GM19023 (cell line): ENCODE results near the gene RHBDL2.
"Not testable (repeated sequence)": the region's sequence is repeated elsewhere in the genome, so short reads cannot be mapped to it uniquely, and the experiment has no call there.

ENCODE experiments used
- ATAC-seq: cut with Tn5 transposase; IDR thresholded peaks from one replicate; pipeline ENCODE4 v1.9.1; 2021; ENCODE audit warnings: mild to moderate bottlenecking, moderate library complexity; ENCODE audit not compliant: unreplicated experiment

The RHBDL2 gene

DNA sequence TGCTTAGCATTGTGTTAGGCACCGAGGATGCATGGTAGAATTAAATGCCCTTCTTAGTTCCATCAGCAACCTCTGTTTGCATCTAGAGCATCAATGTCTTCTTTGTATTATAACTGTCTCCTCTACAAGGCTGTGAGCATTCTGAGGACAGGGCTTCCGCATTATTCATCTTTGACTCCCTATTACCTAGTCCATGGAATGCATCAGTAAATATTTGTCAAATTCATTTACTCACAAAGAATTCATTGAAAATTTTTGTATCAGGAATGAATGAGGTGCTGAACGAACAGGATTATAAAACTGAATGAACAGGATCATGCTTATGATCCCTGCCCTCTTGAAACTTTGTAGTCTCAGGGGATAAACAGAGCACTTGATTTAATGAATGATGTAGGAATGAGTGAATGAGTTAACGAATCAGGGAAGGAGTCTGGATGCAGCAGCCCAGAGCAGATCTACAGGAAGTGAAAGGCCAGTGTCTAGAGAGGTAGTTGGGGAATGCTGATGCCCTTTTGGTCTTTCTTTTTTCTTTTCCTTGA is 2.8 kb downstream of the RHBDL2 start:
- ATAC-seq = no peak

DNA sequence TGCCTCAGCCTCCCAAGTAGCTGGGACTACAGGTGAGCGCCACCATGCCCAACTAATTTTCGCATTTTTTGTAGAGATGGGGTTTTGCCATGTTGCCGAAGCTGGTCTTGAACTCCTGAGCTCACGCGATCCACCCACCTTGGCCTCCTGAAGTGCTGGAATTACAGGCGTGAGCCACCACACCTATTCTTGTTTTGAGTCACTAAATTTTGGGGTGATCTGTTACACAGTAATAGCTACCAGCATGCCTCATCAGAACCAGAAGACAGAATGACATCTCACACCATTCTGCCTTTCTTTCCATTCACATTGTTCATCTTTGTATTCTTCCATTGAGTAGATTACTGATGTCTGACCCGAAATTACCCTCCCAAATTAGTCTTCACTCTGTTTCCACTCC is 9.1 kb downstream of the RHBDL2 start:
- no peak for ATAC-seq

DNA sequence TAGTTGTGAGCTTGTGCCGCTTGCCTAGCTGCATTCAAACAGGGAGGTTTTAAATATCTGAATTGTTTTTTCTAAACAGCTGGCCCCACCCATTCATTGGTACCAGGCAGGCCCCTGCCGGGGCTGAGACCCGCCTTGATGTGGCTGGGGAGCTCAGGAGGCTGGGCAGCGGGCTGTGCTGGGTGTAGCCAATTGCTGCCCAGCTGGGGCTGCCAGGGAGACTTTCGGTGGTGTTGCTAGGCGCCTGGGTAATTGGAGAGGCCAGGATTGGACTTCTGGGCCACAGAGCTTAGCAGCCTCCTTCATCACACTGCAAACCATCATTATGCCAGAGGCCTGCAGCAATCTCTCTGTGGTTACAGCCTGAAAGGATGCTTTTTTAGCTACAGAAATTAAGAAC is 12.2 kb downstream of the RHBDL2 start:
- no peak for ATAC-seq

DNA sequence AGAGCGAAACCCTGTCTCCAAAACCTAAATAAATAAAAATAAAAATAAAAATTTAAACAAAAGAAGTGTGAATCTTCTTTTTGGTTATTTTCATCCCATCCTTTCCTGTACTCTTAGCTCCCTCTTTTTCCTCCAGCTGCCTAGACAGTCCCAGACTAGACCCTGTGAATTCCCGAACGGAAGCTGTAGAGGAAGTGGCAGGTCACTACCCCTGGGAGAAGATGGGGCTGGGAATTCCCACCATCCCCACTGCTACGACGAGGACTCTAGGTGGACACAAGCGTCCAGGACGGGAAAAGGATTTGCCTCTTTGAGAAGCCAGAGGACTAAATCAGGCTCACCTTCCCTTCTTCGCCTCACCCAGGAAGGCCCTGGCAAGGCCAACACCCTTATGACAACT is 12.6 kb downstream of the RHBDL2 start:
- ATAC-seq = no peak

DNA sequence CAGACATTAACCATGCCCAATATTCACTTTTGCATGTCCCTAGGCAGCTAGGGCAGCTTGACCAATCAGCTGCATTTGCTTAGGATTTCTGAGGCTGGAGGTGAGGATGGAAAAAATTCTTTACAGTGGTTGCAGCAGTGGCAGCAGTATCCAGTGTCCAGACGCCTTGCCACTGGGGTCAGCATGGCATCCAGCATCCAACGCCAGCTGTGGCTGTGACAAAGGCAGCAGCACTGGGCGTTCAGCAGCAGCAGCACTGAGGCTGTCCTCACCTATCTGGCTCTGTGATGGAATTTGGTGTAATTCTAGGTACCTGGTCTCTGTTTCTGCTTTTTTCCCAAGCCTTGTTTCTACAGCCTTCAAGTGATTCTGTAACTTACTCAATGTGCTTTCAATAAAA is 15.5 kb downstream of the RHBDL2 start:
- ATAC-seq = no peak

DNA sequence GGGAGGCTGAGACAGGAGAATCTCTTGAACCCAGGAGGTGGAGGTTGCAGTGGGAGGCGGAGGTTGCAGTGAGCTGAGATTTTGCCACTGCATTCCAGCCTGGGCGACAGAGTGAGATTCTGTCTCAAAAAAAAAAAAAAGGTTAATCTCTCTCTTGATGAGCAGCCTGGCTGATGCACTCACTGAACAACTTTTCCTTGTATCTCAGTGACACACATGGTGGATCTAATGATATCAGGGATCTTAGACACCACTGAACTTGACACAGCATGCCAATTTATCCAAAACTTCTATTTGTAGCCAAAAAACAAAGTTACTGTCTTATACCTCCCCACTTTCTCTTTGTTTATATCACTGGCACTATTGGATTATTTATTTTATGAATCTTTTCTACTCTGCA is 16.2 kb downstream of the RHBDL2 start:
- no peak for ATAC-seq

DNA sequence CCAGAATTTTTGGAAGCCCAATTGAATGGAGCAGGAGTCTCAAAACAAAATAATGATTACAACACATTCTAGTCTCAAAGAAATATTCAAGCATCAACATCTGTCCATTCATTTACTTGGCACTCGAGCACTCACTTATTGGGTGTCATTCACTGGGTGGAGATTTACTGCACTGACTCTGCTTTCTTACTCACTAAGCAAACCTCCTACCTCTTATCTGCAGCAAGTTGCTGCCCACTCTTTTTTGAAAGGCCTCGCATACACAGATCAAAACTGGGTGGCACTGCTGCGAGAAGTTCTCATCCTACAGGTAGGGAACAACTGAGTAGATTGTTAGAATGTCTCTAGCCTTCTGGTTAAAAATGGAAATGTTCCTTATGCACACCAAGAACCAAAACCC is 18.0 kb downstream of the RHBDL2 start:
- no peak for ATAC-seq

DNA sequence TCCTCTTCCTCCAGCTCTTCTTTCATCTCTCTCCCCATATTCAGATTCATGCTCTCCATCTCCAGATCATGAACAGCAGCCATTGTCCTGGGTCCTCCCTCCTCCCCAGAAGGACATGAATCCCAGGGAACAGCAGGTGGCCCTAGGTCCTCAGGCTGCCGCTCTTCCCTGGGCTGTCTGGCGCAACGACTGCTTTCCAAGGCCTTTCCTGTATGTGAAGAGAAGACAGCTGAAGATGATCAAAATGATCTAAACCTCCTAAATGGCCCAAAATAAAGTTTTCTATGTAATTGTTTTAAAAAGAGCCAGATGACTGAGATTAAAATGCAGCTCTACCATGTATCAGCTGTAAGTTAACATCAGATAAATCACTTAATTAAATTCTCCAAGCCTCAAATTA is 22.5 kb downstream of the RHBDL2 start:
- ATAC-seq = no peak

DNA sequence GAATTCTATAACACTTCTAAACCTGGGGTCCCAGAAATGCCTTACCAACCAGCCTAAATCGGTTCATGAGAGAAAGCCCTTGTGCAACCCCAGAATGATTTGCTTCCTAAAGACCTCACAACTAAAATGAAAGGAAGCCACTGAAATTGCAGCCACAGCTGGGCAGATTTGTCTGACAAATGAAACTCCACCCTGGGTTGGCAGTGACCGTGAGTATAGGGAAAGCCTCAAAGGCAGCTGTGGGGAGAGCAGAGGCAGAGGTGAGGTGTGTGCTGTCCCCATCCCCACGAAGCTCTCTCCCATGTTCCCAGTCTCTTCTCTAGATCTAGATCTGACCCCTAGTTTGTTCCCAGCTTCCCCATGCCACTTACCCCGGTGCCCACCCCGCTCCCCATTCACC is 23.1 kb downstream of the RHBDL2 start:
- ATAC-seq = no peak

DNA sequence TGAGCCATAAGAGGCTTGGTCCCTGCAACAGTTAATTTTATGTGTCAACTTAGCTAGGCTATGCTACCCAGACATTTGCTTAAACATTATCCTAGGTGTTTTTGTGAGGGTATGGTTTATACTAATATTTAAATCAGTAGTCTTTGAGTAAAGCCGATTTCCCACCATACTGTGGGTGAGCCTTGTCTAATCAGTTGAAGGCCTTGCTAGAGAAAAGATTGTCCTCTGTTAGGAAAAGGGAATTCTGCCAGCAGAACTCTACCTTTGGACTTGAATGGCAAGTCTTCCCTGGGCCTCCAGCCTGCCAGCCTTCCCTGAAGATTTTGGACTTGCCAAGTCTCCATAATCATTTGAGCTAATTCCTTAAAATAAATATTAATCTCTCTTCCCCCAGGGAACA is 23.9 kb downstream of the RHBDL2 start:
- no peak for ATAC-seq

DNA sequence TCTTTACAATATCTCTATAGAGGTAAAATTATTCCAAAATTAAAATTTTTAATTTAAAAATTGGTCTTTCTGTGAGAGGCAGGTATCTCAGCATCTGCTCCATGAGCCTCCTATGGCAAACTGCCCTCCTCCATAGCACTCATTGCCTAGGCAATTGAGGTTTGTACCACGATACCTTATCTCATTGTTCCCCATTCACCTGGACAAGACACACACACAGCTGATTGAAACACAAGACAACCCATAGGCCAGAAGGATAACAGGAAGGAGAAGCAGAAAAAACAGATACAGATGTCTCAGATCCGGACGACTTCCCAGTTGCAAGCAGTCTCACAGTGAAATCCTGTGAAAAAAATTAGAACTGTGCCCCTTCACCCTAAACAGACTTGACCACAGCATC is 24.3 kb downstream of the RHBDL2 start:
- no peak for ATAC-seq

DNA sequence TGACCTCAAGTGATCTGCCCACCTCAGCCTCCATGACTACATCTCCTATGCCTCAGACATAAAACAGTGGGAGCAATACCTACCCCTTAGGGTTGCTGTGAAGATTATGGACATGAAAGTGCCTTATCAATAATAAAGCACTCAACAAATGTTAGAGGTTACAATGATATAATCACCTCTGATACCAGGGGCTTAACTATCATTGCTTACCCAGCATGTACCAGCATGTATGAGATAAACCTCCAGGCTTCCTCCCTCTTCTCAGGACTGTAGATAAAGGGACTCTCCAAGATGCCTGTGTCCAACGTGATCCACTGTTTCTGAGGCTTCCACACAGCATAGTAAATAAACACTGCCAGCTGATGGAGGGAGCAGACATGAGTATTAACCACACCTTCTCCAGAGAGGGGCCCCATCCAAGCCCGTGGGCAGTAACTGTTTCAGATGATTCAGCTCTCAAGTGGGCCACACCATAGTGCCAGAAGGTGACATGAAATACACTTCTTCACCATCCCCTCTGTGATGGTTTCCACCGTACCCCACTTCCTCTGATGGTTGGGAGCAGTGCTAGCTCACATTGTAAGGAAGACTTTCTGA is 26.2 kb downstream of the RHBDL2 start:
- no peak for ATAC-seq

DNA sequence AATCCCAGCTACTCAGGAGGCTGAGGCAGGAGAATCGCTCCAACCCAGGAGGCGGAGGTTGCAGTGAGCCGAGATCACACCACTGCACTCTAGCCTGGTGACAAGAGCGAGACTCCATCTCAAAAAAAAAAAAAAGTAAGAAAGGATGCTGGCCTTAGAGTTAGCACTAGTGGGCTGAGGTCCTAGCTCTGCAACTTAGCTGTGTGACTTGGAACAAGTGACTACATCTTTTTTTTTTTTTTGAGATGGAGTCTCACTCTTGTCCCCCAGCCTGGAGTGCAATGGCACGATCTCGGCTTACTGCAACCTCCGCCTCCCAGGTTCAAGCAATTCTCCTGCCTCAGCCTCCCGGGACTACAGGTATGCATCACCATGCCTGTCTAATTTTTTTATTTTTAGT is 26.7 kb downstream of the RHBDL2 start:
- not testable (repeated sequence) for ATAC-seq

DNA sequence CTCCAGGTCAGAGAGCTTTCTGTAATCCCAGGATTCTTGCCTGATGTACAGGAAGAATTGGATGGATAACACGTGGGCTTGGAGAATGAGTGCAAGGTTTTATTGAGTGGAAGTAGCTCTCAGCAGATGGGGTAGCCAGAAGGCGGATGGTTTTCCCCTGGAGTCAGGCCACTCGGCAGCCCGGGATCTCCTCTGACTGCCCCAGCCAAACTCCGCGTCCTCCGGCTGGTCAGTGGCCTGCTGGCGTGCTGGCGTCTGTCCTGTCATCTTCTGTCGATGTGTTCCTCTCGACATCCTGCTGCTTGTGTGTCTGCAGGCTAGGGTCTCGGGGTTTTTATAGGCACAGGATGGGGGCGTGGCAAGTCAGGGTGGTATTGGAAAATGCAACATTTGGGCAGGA is 32.8 kb downstream of the RHBDL2 start:
- no peak for ATAC-seq

DNA sequence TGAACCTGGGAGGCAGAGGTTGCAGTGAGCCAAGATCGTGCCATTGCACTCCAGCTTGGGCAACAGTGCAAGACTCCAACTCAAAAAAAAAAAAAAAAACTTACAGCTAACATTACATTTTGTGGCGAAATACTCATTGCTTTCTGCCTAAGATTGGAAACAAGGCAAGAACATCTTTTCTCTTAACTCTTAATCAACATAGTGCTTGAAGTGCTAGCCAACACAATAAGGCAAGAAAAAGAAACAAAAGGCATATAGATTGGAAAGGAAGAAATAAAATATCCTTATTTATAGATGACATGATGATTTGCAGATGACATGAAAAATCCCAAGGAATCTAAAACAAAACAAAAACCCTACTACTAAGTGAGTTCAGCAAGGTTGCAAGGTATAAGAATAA is 35.6 kb downstream of the RHBDL2 start:
- no peak for ATAC-seq

DNA sequence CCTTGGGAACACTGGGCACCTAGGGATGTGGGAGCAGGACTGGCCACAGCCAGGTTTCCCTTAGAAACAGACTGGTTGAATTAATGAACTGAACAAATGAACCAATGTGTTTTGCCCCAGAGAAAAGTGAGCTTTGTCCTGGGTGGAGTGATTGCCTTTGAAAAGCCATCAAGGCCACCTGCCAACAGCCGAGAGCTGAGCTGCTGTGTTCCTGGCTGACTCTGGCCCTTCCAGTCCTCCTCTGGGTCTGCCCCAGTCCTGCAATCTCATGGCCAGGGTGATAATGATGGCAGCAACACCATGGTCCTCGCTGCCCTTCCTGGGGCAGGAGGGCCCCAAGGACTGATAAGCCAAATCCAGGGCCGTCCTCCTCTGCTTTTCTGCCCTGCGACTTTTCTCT is 42.1 kb downstream of the RHBDL2 start:
- no peak for ATAC-seq

DNA sequence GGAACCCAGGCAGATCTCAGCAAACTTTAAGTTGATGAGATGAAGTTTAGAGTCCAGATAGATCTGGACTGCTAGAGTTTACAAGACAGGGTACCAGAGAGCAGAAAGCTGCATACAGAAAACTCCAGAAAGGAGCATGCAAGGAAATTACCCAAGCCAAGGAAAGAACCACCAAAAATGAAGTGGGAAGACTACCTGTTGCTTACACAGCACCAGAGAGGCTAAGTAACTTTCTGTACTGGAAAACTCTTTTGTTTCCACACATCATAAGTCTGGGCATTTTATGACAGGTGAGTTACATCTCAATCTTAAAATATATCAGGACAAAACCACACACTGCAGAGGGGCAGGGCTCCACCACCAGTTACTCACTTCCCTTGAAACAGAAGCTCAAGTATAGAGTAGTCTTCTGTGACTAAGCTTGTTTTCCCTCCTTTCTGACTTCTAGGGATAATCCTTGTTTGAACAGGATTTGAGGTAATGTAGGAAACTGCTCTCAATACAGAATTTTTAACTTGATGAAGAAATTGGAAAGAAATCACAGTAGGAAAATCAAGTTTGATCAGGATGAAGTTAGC is 42.9 kb downstream of the RHBDL2 start:
- no peak for ATAC-seq

DNA sequence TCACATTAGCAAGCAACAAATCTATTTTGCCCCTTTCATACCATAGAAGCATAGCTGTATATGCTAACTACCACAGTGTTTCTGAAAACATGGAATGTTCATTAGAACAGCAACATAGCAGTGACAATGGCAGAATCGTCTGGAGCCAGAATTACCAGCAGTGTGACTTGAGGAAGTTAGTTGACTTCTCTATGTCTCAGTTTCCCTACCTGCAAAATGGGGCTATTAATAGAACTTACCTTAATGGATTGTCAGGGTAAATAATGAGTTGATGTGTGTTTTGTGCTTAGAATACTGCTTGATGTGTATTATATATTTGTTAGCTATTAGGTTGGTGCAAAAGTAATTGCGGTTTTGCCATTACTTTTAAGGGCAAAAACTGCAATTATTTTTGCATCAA is 45.5 kb downstream of the RHBDL2 start:
- no peak for ATAC-seq

DNA sequence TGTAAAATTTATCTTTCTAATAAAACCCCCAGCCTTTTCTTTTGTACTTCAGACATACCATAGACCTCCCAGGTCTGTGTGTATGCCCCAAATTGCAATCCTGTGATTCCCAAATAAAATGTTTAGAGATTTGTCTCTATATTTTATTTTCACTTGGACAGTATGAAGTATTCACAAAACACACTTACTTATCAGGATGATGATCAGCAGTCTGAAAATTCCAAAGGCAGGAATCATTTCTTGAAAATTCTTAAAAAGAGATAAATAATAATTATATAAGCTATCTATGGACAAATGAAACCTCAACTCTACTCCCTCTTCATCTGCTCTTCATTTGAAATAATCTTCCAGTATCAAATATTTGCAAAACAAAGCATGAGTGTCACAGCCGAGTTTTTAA is 48.7 kb downstream of the RHBDL2 start:
- ATAC-seq = no peak

DNA sequence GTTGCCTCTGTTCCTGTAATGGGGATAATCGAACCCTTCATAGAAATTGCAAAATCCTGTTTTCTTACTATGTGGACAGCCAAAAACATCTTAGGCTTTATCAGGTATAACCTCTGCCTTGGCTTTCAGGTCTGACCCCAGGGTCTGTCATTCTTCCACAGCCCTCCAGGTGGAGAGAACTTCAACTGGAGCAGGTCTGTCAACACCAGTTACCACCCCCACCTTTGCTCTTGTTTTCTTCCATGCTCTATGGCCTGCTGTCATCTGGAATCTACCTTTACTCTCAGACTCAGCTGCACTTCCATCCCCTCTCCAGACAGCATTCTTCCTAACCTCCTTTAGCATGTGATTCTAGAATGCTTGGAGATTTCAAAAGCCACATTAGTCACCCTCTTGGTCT is 49.9 kb downstream of the RHBDL2 start:
- ATAC-seq = no peak

DNA sequence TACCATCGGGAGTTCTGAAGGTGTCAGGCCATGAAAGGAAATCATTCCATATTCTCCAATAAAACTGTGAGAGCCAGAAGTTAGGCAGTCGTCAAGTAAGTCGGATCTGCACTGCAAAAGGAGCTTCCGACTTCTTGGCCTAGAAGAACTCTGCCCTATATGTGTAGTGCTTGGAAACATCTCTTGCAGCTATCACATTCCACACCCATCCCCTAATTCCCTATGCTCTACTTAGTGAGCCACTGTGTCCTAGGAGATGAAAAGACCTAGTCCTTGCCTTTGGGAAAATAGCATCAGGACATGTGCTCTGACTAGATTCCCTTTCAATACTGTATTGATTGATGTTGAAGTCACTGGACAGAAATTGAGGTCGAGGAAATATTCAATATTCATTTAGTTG is 52.0 kb downstream of the RHBDL2 start:
- ATAC-seq = no peak

DNA sequence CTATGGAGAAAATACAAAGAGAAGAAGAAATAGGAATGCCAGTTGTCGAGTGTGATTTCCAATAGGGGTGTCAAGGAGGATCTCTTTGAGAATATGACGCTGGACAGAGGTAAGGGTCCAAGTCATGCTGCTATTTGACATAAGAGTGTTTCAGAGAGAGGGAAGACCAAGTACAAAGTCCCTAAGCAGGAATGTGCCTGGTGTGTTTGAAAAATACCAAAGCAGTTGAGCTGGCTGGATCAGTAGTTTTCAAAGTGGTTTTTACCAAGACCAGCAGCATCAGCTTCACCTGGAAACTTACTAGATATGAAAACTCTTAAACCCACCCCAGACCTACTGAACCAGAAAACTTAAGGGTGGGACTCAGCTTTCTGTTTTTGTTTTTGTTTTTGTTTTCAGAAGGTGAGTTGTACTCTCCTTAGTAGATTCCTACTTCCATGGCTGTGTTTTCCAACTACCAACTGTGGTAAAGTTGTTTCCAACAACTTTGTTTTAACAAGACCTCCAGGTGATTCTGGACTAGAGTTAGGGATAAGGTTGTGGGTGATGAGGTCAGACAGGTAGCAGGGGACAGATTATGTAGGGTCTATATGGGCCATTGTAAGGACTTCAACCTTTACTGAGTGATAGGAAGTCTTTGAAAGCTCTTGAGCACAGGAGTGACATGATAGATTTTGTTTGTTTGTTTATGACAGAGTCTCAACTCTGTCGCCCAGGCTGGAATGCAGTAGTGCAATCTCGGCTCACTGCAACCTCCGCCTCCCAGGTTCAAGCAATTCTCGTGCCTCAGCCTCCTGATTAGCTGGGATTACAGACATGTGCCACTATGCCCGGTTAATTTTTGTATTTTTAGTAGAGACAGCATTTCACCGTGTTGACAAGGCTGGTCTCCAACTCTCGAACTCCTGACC is 53.0 kb downstream of the RHBDL2 start:
- no peak for ATAC-seq
